Measurements from ENCODE around the gene PFAS.

- TF ChIP-seq CTCF (IDR thresholded peaks at IDR 0.05) = no peak
- TF ChIP-seq POLR2A (IDR thresholded peaks at IDR 0.05) = no peak
Observed at GRCh38 chr17:8210761-8211458, 38.2 kb upstream of the PFAS start.

Data from lower leg skin (tissue), 3 donors.